Activated CD4-positive, alpha-beta memory T cell treated with anti-CD3 and anti-CD28 coated beads for 36 hours (primary cell): ENCODE results near the gene DNAJB2. TPM values are rescaled to one million over a fixed set of nuclear protein-coding genes. Genes with fewer than 3 reads are reported as not detected.
A peak's percentile ranks its signal among the peaks of the same experiment; 100 is the strongest.

ENCODE experiments used
- CTCF ChIA-PET: fragments of 350-600 bp; sonication (Branson Sonifier 250); formaldehyde crosslinking; loops from one replicate; lab custom pipeline; 2021; ENCODE audit warnings: antibody characterized with exemption, inconsistent platforms; lab: Charles Lee
- POLR2A ChIA-PET: fragments of 350-600 bp; sonication (Branson Sonifier 250); formaldehyde crosslinking; loops from one replicate; lab custom pipeline; 2021; ENCODE audit warnings: antibody characterized with exemption; lab: Charles Lee
- DNase-seq: peaks from one replicate; pipeline ENCODE4 v3.0.0-alpha.2; 2020
- H3K27ac Mint-ChIP-seq: one replicate; pipeline ENCODE4 v1.8.0; 2021; ENCODE audit warnings: mixed read lengths
- H3K27me3 Mint-ChIP-seq: one replicate; pipeline ENCODE4 v1.8.0; 2021; ENCODE audit warnings: mixed read lengths
- H3K36me3 Mint-ChIP-seq: one replicate; pipeline ENCODE4 v1.8.0; 2021; ENCODE audit warnings: mixed read lengths
- H3K4me1 Mint-ChIP-seq: one replicate; pipeline ENCODE4 v1.8.0; 2021; ENCODE audit warnings: low read depth, mixed read lengths
- H3K4me3 Mint-ChIP-seq: one replicate; pipeline ENCODE4 v1.8.0; 2021; ENCODE audit warnings: mild to moderate bottlenecking, mixed read lengths
- H3K9me3 Mint-ChIP-seq: one replicate; pipeline ENCODE4 v1.8.0; 2021; ENCODE audit warnings: mixed read lengths
- intact Hi-C: fragments of 100-400 bp; cut with micrococcal nuclease; formaldehyde crosslinking; loops from one replicate; pipeline ENCODE4 v1.15.1; 2023
- total RNA-seq, 2 experiments: library from RNA; stranded (reverse); gene quantifications; one replicate each; pipeline ENCODE4 v1.2.3, GENCODE V29; 2021

DNAJB2 gene
- 10 to 100 TPM; 37.3 to 39.1 TPM for total RNA-seq

- no peaks in the 10 kb centered on the region for H3K9me3 Mint-ChIP-seq
- peaks cover 43% of the 10 kb centered on the region for H3K4me1 Mint-ChIP-seq
- ChIA-PET POLR2A (interaction anchor here (0.8 to 6.5 kb wide), 10 partner anchors 15 to 108 kb away, joined by 4 to 85 read pairs (median 11); partner anchors contain the start of genes ANKZF1, ATG9A, CNPPD1 and DNPEP), CTCF (interaction anchor here (0.8 to 14.1 kb wide), 17 partner anchors 9 to 299 kb away, joined by 3 to 252 read pairs (median 8); partner anchors contain the start of genes ANKZF1, ATG9A, CNPPD1 and DNPEP)
- peak within 1 kb of the TSS; percentile 95 for H3K27ac Mint-ChIP-seq
- intact Hi-C loops = loop anchor here (1.0 to 2.0 kb wide), 13 partner anchors 16 to 1009 kb away; partner anchors contain the start of genes AAMP, ABCB6, ANKZF1 and ATG9A
- peak within 1 kb of the TSS; percentile 80 for H3K4me3 Mint-ChIP-seq
- H3K27me3 Mint-ChIP-seq = no peaks in the 10 kb centered on the region
- H3K36me3 Mint-ChIP-seq = peaks cover 24% of the 10 kb centered on the region
- DNase-seq = peak; percentile 100
Observed at GRCh38 chr2:219279151-219279915, at the start of gene DNAJB2. Gene DNAJB2 (plus strand): TSS chr2:219279366. CDS start chr2:219279834, 468 bp downstream.

GRCh38 chr2:219230059-219230540, 49.1 kb upstream of the DNAJB2 start:
- Mint-ChIP-seq H3K36me3 (peaks cover 53% of the 10 kb centered on the region), H3K9me3 (no peaks in the 10 kb centered on the region), H3K27me3 (no peaks in the 10 kb centered on the region), H3K4me1 (peaks cover 53% of the 10 kb centered on the region), H3K4me3 (peak overlapping the region; percentile 95), H3K27ac (peak overlapping the region; percentile 99)
- ChIA-PET CTCF (interaction anchor here (0.8 to 5.5 kb wide), 14 partner anchors 10 to 200 kb away, joined by 3 to 38 read pairs (median 6); partner anchors contain the start of genes ABCB6, DNAJB2, GLB1L and STK16), POLR2A (interaction anchor here (0.9 to 3.3 kb wide), 16 partner anchors 9 to 334 kb away, joined by 3 to 75 read pairs (median 12); partner anchors contain the start of genes ABCB6, CNPPD1, DNAJB2 and GLB1L)
- intact Hi-C loops = no loop called here
- DNase-seq = peak; percentile 70

- Mint-ChIP-seq H3K27ac (no peak overlapping the region), H3K9me3 (no peaks in the 10 kb centered on the region), H3K36me3 (peaks cover 64% of the 10 kb centered on the region), H3K27me3 (no peaks in the 10 kb centered on the region), H3K4me3 (no peak overlapping the region), H3K4me1 (peaks cover 36% of the 10 kb centered on the region)
- POLR2A ChIA-PET = no interaction called here
- CTCF ChIA-PET = interaction anchor here (1.3 to 1.4 kb wide), 3 partner anchors 43 to 62 kb away, joined by 3 to 6 read pairs (median 3); no protein-coding TSS in a partner anchor
- intact Hi-C loops = no loop called here
- no peak for DNase-seq
Observed at GRCh38 chr2:219234331-219234730, 44.8 kb upstream of the DNAJB2 start.

DNA sequence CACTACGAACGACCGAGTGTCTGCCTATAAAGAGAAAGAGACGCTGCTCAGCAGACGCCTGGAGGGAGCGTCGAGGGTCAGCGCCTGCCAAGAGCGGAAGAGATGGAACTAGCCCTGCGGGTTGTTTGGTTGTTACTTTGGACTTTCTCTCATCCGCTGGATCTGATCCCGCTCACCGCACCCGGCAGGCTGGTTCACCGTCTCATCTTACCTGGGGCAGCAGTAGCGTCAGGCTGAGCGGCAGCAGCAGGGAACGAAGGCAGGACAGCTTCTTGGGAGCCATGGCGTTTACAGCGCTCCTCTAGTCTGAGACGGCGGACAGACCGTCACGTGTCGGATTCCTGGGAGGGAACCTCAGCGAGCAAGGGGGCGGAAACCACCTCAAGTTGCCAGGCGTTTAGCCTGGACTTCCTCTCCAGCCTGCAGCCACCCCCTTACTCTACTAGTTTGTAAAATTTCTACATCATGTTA, 35.8 kb upstream of the DNAJB2 start:
- peaks cover 16% of the 10 kb centered on the region for H3K36me3 Mint-ChIP-seq
- H3K9me3 Mint-ChIP-seq = no peaks in the 10 kb centered on the region
- intact Hi-C loops = no loop called here
- DNase-seq = no peak
- H3K4me3 Mint-ChIP-seq = peak overlapping the region; percentile 59
- ChIA-PET CTCF (interaction anchor here (6.8 kb wide), 1 partner anchor 52 kb away, joined by 51 read pairs; no protein-coding TSS in a partner anchor), POLR2A (interaction anchor here (2.7 kb wide), 1 partner anchor 14 kb away, joined by 8 read pairs; the partner anchor contains the start of genes ANKZF1 and ATG9A)
- H3K4me1 Mint-ChIP-seq = peaks cover 41% of the 10 kb centered on the region
- no peaks in the 10 kb centered on the region for H3K27me3 Mint-ChIP-seq
- no peak overlapping the region for H3K27ac Mint-ChIP-seq

- CTCF ChIA-PET = interaction anchor here (1.0 to 6.8 kb wide), 8 partner anchors 10 to 90 kb away, joined by 3 to 51 read pairs (median 7); partner anchors contain the start of genes ANKZF1, ATG9A, CNPPD1 and DNAJB2
- peak overlapping the region; percentile 98 for H3K27ac Mint-ChIP-seq
- no peaks in the 10 kb centered on the region for H3K9me3 Mint-ChIP-seq
- H3K4me1 Mint-ChIP-seq = peaks cover 56% of the 10 kb centered on the region
- POLR2A ChIA-PET = interaction anchor here (1.0 to 2.6 kb wide), 9 partner anchors 10 to 69 kb away, joined by 3 to 43 read pairs (median 10); partner anchors contain the start of genes ANKZF1, ATG9A, CNPPD1 and DNAJB2
- no peaks in the 10 kb centered on the region for H3K27me3 Mint-ChIP-seq
- H3K36me3 Mint-ChIP-seq = peaks cover 29% of the 10 kb centered on the region
- H3K4me3 Mint-ChIP-seq = peak overlapping the region; percentile 98
- DNase-seq = no peak
- intact Hi-C loops = loop anchor here (1.0 to 5.0 kb wide), 4 partner anchors 9 to 847 kb away; partner anchors contain the start of genes ANKZF1, ATG9A, CTDSP1 and NHEJ1
Observed at GRCh38 chr2:219244789-219245147, 34.4 kb upstream of the DNAJB2 start.

- H3K36me3 Mint-ChIP-seq = peaks cover 35% of the 10 kb centered on the region
- CTCF ChIA-PET = interaction anchor here (0.9 to 6.8 kb wide), 10 partner anchors 10 to 91 kb away, joined by 3 to 51 read pairs (median 4); partner anchors contain the start of genes ANKZF1, ATG9A, CNPPD1 and DNAJB2
- POLR2A ChIA-PET = interaction anchor here (0.7 to 2.6 kb wide), 10 partner anchors 8 to 69 kb away, joined by 3 to 43 read pairs (median 10); partner anchors contain the start of genes ANKZF1, ATG9A, CNPPD1 and DNAJB2
- H3K27ac Mint-ChIP-seq = peak within 1 kb of the TSS; percentile 98
- intact Hi-C loops = loop anchor here (1.0 to 5.0 kb wide), 4 partner anchors 8 to 848 kb away; partner anchors contain the start of genes ANKZF1, ATG9A, CTDSP1 and NHEJ1
- H3K4me3 Mint-ChIP-seq = peak within 1 kb of the TSS; percentile 98
- DNase-seq = peak; percentile 95
- peaks cover 61% of the 10 kb centered on the region for H3K4me1 Mint-ChIP-seq
- no peaks in the 10 kb centered on the region for H3K27me3 Mint-ChIP-seq
- no peaks in the 10 kb centered on the region for H3K9me3 Mint-ChIP-seq
Observed at GRCh38 chr2:219245148-219245898, 33.8 kb upstream of the DNAJB2 start, which contains the start of the genes GLB1L and STK16. Gene GLB1L (minus strand): TSS chr2:219245444. CDS start chr2:219243573, 1,871 bp downstream. Gene STK16 (plus strand): TSS chr2:219245479. CDS start chr2:219246000, 521 bp downstream.

DNA sequence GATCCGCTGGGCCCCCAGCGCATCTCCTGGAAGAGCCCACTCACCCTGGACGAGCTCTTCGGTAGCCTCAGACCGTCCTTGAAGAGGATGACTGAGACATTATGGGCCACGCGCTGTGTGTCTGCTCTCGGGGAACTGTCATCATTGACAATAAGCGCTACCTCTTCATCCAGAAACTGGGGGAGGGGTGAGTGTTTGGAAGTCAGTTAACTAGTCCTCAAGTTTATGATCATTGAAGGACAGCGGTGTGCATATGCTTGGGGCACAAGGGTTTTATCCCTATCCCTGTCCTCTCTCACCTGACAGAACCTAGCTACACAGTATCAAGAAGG, 33.3 kb upstream of the DNAJB2 start:
- DNase-seq = peak; percentile 40
- intact Hi-C loops = loop anchor here (1.0 to 5.0 kb wide), 4 partner anchors 7 to 849 kb away; partner anchors contain the start of genes ANKZF1, ATG9A, CTDSP1 and NHEJ1
- POLR2A ChIA-PET = interaction anchor here (0.7 to 2.6 kb wide), 7 partner anchors 8 to 49 kb away, joined by 3 to 43 read pairs (median 9); partner anchors contain the start of genes ANKZF1, ATG9A, DNAJB2 and TUBA4A
- Mint-ChIP-seq H3K4me1 (peaks cover 67% of the 10 kb centered on the region), H3K36me3 (peaks cover 40% of the 10 kb centered on the region), H3K27me3 (no peaks in the 10 kb centered on the region), H3K9me3 (no peaks in the 10 kb centered on the region), H3K4me3 (peak overlapping the region; percentile 98), H3K27ac (peak overlapping the region; percentile 98)
- CTCF ChIA-PET = interaction anchor here (0.9 to 6.8 kb wide), 8 partner anchors 9 to 91 kb away, joined by 3 to 51 read pairs (median 7); partner anchors contain the start of genes ANKZF1, ATG9A, CNPPD1 and DNAJB2

DNA sequence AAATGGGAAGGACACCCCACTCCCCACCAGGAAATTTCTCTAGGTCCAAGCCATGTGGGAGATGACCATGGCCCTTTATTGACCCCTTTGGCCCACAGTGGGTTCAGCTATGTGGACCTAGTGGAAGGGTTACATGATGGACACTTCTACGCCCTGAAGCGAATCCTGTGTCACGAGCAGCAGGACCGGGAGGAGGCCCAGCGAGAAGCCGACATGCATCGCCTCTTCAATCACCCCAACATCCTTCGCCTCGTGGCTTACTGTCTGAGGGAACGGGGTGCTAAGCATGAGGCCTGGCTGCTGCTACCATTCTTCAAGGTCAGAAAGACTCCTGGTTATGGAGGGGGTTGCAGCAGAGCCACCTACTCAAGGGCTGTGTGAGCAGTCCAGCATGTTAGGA, 32.6 kb upstream of the DNAJB2 start:
- intact Hi-C loops = loop anchor here (5.0 kb wide), 1 partner anchor 849 kb away; the partner anchor contains the start of gene CTDSP1
- Mint-ChIP-seq H3K27me3 (no peaks in the 10 kb centered on the region), H3K4me1 (peaks cover 74% of the 10 kb centered on the region), H3K4me3 (peak overlapping the region; percentile 98), H3K36me3 (peaks cover 47% of the 10 kb centered on the region), H3K27ac (peak overlapping the region; percentile 98), H3K9me3 (no peaks in the 10 kb centered on the region)
- CTCF ChIA-PET = interaction anchor here (2.2 to 6.8 kb wide), 3 partner anchors 9 to 48 kb away, joined by 9 to 51 read pairs (median 19); partner anchors contain the start of genes DNAJB2 and TUBA4A
- POLR2A ChIA-PET = interaction anchor here (2.2 to 2.6 kb wide), 2 partner anchors 8 to 33 kb away, joined by 22 to 43 read pairs; partner anchors contain the start of genes DNAJB2, TUBA4A and TUBA4B
- no peak for DNase-seq

DNA sequence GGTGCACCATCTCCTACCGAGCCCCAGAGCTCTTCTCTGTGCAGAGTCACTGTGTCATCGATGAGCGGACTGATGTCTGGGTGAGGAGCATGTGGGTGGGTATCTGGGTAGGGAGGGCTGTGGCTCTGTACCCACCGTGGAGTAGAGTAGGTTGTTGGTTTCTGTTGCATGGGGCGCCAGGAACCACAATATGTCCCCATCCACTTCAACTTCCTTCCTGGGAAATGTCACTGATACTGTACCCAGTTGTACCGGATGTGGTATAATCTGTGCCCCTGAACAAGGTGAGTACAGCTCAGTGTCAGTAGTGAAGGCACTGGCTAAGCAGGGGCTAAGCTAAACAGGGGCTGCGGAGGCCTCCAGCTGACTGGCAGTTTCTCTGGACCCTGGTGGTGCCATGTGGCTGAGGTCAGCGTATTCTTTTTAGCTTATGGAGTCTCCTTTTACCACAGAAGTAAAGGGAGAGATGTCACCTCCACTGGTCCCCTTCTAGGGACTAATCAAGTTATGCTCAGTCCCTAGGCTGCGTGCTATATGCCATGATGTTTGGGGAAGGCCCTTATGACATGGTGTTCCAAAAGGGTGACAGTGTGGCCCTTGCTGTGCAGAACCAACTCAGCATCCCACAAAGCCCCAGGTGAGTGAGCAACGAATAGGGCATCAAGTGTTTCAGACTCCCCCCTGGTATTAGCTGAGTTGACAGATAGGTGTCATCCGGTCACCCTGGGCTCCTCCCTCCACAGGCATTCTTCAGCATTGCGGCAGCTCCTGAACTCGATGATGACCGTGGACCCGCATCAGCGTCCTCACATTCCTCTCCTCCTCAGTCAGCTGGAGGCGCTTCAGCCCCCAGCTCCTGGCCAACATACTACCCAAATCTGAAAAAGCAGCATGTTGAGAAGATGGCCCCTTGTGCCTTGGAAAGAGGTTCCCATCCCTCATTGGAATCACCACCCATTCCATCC, 31.2 kb upstream of the DNAJB2 start:
- no peaks in the 10 kb centered on the region for H3K27me3 Mint-ChIP-seq
- peaks cover 60% of the 10 kb centered on the region for H3K36me3 Mint-ChIP-seq
- H3K4me1 Mint-ChIP-seq = peaks cover 85% of the 10 kb centered on the region
- CTCF ChIA-PET = interaction anchor here (0.7 to 6.8 kb wide), 8 partner anchors 18 to 144 kb away, joined by 3 to 51 read pairs (median 6); partner anchors contain the start of genes ANKZF1, ATG9A, CNPPD1 and DNAJB2
- peak; percentile 83 for DNase-seq
- POLR2A ChIA-PET = interaction anchor here (1.6 to 3.3 kb wide), 3 partner anchors 18 to 31 kb away, joined by 9 to 32 read pairs (median 15); partner anchors contain the start of genes ABCB6, ANKZF1, ATG9A and DNAJB2
- H3K9me3 Mint-ChIP-seq = no peaks in the 10 kb centered on the region
- intact Hi-C loops = loop anchor here (1.0 to 5.0 kb wide), 2 partner anchors 31 to 851 kb away; partner anchors contain the start of genes CTDSP1 and DNAJB2
- peak overlapping the region; percentile 57 for H3K4me3 Mint-ChIP-seq
- H3K27ac Mint-ChIP-seq = peak overlapping the region; percentile 98
